Neural crest cell (in vitro differentiated cells): Measurements from ENCODE around the gene IPO13. TPM values are rescaled to one million over a fixed set of nuclear protein-coding genes. Genes with fewer than 3 reads are reported as not detected.

Source experiments
- DNase-seq: peaks from one replicate; pipeline ENCODE4 v3.0.0; 2021; ENCODE audit warnings: low read depth, mixed read lengths, low spot score
- H3K27ac Mint-ChIP-seq: one replicate; pipeline ENCODE4 v1.8.0; 2021; ENCODE audit warnings: mild to moderate bottlenecking, mixed read lengths; ENCODE audit not compliant: unreplicated experiment
- H3K27me3 Mint-ChIP-seq: 2 replicates; pipeline ENCODE4 v1.8.0; 2021; ENCODE audit warnings: low read depth, mild to moderate bottlenecking, mixed read lengths
- H3K36me3 Mint-ChIP-seq: 2 replicates; pipeline ENCODE4 v1.8.0; 2021; ENCODE audit warnings: low read depth, mild to moderate bottlenecking, mixed read lengths
- H3K4me1 Mint-ChIP-seq: 2 replicates; pipeline ENCODE4 v1.8.0; 2021; ENCODE audit warnings: mixed read lengths
- H3K4me3 Mint-ChIP-seq: one replicate; pipeline ENCODE4 v1.8.0; 2021; ENCODE audit warnings: mild to moderate bottlenecking, mixed read lengths
- H3K9me3 Mint-ChIP-seq: 2 replicates; pipeline ENCODE4 v1.8.0; 2021; ENCODE audit warnings: mixed read lengths
- CTCF ChIP-seq: fragments of 200-600 bp; sonication (generic); conservative IDR thresholded peaks from 2 replicates; pipeline ENCODE4 v1.5.0; 2021; ENCODE audit warnings: antibody characterized with exemption, mild to moderate bottlenecking
- total RNA-seq: library from RNA; stranded (reverse); gene quantifications from 2 replicates; pipeline ENCODE4 v1.2.1, GENCODE V29; 2021

IPO13 gene
- total RNA-seq, 1 donor from 2014 or later, result 44.1 TPM

GRCh38 chr1:43968348-43968948, 21.7 kb downstream of the IPO13 start:
- H3K36me3 Mint-ChIP-seq, result no peaks in the 10 kb centered on the region
- peak; percentile 57 for DNase-seq
- H3K27me3 Mint-ChIP-seq, result no peaks in the 10 kb centered on the region
- no peak for TF ChIP-seq CTCF
- no peaks in the 10 kb centered on the region for H3K9me3 Mint-ChIP-seq
- peak overlapping the region; percentile 58 for H3K4me3 Mint-ChIP-seq
- H3K4me1 Mint-ChIP-seq, result peaks cover 19% of the 10 kb centered on the region
- no peak overlapping the region for H3K27ac Mint-ChIP-seq

GRCh38 chr1:43969416-43969745, 22.6 kb downstream of the IPO13 start:
- H3K9me3 Mint-ChIP-seq, result no peaks in the 10 kb centered on the region
- H3K4me3 Mint-ChIP-seq, result peak overlapping the region; percentile 98
- no peak for DNase-seq
- TF ChIP-seq CTCF, result no peak
- H3K4me1 Mint-ChIP-seq, result peaks cover 27% of the 10 kb centered on the region
- no peaks in the 10 kb centered on the region for H3K27me3 Mint-ChIP-seq
- no peaks in the 10 kb centered on the region for H3K36me3 Mint-ChIP-seq
- no peak overlapping the region for H3K27ac Mint-ChIP-seq

GRCh38 chr1:43969746-43970466, 23.2 kb downstream of the IPO13 start, which contains the start of gene DPH2:
Gene DPH2, plus strand, starts transcription at chr1:43970010. Its CDS starts 166 bp downstream, at chr1:43970176.
- Mint-ChIP-seq H3K9me3 (no peaks in the 10 kb centered on the region), H3K36me3 (no peaks in the 10 kb centered on the region), H3K4me3 (peak within 1 kb of the TSS; percentile 98), H3K27me3 (no peaks in the 10 kb centered on the region), H3K27ac (peak within 1 kb of the TSS; percentile 94), H3K4me1 (peaks cover 30% of the 10 kb centered on the region)
- peak; percentile 88 for DNase-seq
- TF ChIP-seq CTCF, result no peak

GRCh38 chr1:43970502-43970901, 23.8 kb downstream of the IPO13 start:
- H3K27me3 Mint-ChIP-seq, result no peaks in the 10 kb centered on the region
- DNase-seq, result no peak
- H3K36me3 Mint-ChIP-seq, result no peaks in the 10 kb centered on the region
- peaks cover 30% of the 10 kb centered on the region for H3K4me1 Mint-ChIP-seq
- peak overlapping the region; percentile 94 for H3K27ac Mint-ChIP-seq
- no peak for TF ChIP-seq CTCF
- no peaks in the 10 kb centered on the region for H3K9me3 Mint-ChIP-seq
- peak overlapping the region; percentile 98 for H3K4me3 Mint-ChIP-seq

GRCh38 chr1:43970911-43971310, 24.2 kb downstream of the IPO13 start:
- TF ChIP-seq CTCF, result no peak
- H3K9me3 Mint-ChIP-seq, result no peaks in the 10 kb centered on the region
- no peak for DNase-seq
- no peak overlapping the region for H3K27ac Mint-ChIP-seq
- H3K4me3 Mint-ChIP-seq, result peak overlapping the region; percentile 98
- H3K36me3 Mint-ChIP-seq, result no peaks in the 10 kb centered on the region
- H3K27me3 Mint-ChIP-seq, result no peaks in the 10 kb centered on the region
- H3K4me1 Mint-ChIP-seq, result peaks cover 33% of the 10 kb centered on the region
